HEK293 (cell line): ENCODE results near the gene REEP2.
A peak's percentile ranks its signal among the peaks of the same experiment; 100 is the strongest.

Source experiments
- CTCF ChIA-PET: fragments of 350-600 bp; formaldehyde crosslinking; extraction: SDS; loops from one replicate; lab custom pipeline; 2021; ENCODE audit warnings: antibody characterized with exemption; lab: Yijun Ruan, JAX
- POLR2A ChIA-PET: fragments of 300-600 bp; formaldehyde crosslinking; extraction: SDS; loops from one replicate; lab custom pipeline; 2020; ENCODE audit warnings: antibody characterized with exemption, inconsistent platforms; lab: Yijun Ruan, JAX
- H3K27ac ChIP-seq: fragments of 200-500 bp; sonication (Bioruptor generic); 2 replicates; pipeline ENCODE4 v1.5.1; 2014; ENCODE audit warnings: low read depth, low read length, control low read depth, inconsistent platforms; ENCODE audit errors: extremely low read depth
- H3K36me3 ChIP-seq, 2 experiments: fragments of 200-500 bp in 1 of 2; sonication (Bioruptor generic) in 1 of 2; 1 replicate in 1 of 2; 2 replicates in 1 of 2; pipeline ENCODE4 v1.5.1; 2014 to 2017; ENCODE audit warnings: inconsistent platforms in 2 of 2, low read length in 2 of 2; ENCODE audit not compliant: control insufficient read depth in 2 of 2, insufficient read depth in 1 of 2
- H3K4me1 ChIP-seq: fragments of 200-500 bp; sonication (Bioruptor generic); 2 replicates; pipeline ENCODE4 v1.5.1; 2014; ENCODE audit warnings: mild to moderate bottlenecking, low read length, inconsistent platforms; ENCODE audit not compliant: control insufficient read depth, insufficient read depth
- H3K4me3 ChIP-seq: 2 replicates; pipeline ENCODE4 v1.5.1; 2011; ENCODE audit warnings: low read depth, mild to moderate bottlenecking, control low read depth, low read length, moderate library complexity
- H3K9me3 ChIP-seq: fragments of 200-500 bp; sonication (Bioruptor generic); 2 replicates; pipeline ENCODE4 v1.5.1; 2014; ENCODE audit warnings: low read depth, low read length, inconsistent platforms; ENCODE audit not compliant: control insufficient read depth, insufficient read depth
- GFI1B ChIP-seq: fragments of 450-650 bp; formaldehyde crosslinking; IDR thresholded peaks from 2 replicates; pipeline ENCODE4 v1.5.1; 2016; ENCODE audit warnings: missing biosample characterization, missing genetic modification characterization
- GLI4 ChIP-seq: fragments of 450-650 bp; formaldehyde crosslinking; IDR thresholded peaks from 2 replicates; pipeline ENCODE4 v1.5.1; 2016; ENCODE audit warnings: missing biosample characterization, missing genetic modification characterization
- HIC1 ChIP-seq: fragments of 450-650 bp; formaldehyde crosslinking; IDR thresholded peaks from 2 replicates; pipeline ENCODE4 v1.5.1; 2016; ENCODE audit warnings: missing biosample characterization, missing genetic modification characterization
- PATZ1 ChIP-seq: fragments of 450-650 bp; formaldehyde crosslinking; IDR thresholded peaks from 2 replicates; pipeline ENCODE4 v1.5.1; 2016; ENCODE audit warnings: missing biosample characterization, missing genetic modification characterization
- PRDM1 ChIP-seq: fragments of 450-650 bp; formaldehyde crosslinking; IDR thresholded peaks from 2 replicates; pipeline ENCODE4; 2016; ENCODE audit warnings: missing biosample characterization, missing genetic modification characterization
- SALL2 ChIP-seq: fragments of 450-650 bp; formaldehyde crosslinking; IDR thresholded peaks from 2 replicates; pipeline ENCODE4 v1.5.0; 2017; ENCODE audit warnings: missing biosample characterization, mild to moderate bottlenecking, missing genetic modification characterization, borderline replicate concordance
- SCRT2 ChIP-seq: fragments of 450-650 bp; formaldehyde crosslinking; IDR thresholded peaks from 2 replicates; pipeline ENCODE4 v1.5.1; 2016; ENCODE audit warnings: missing biosample characterization, missing genetic modification characterization
- SP2 ChIP-seq: fragments of 450-650 bp; formaldehyde crosslinking; IDR thresholded peaks from 2 replicates; pipeline ENCODE4 v1.5.1; 2016; ENCODE audit warnings: missing biosample characterization, missing genetic modification characterization
- ZBTB17 ChIP-seq: fragments of 450-650 bp; formaldehyde crosslinking; IDR thresholded peaks from 2 replicates; pipeline ENCODE4 v1.5.1; 2016; ENCODE audit warnings: missing biosample characterization, missing genetic modification characterization
- ZBTB21 ChIP-seq: fragments of 450-650 bp; formaldehyde crosslinking; IDR thresholded peaks from 2 replicates; pipeline ENCODE4 v1.5.1; 2017; ENCODE audit warnings: missing biosample characterization, missing genetic modification characterization
- ZBTB49 ChIP-seq: fragments of 450-650 bp; formaldehyde crosslinking; IDR thresholded peaks from 2 replicates; pipeline ENCODE4 v1.5.1; 2016; ENCODE audit warnings: missing biosample characterization, missing genetic modification characterization, low read depth
- ZBTB8A ChIP-seq: fragments of 450-650 bp; formaldehyde crosslinking; IDR thresholded peaks from 2 replicates; pipeline ENCODE4 v1.5.1; 2016; ENCODE audit warnings: missing biosample characterization, missing genetic modification characterization
- ZNF138 ChIP-seq: fragments of 450-650 bp; formaldehyde crosslinking; IDR thresholded peaks from 2 replicates; pipeline ENCODE4 v1.5.1; 2016; ENCODE audit warnings: missing biosample characterization, missing genetic modification characterization, borderline replicate concordance
- ZNF175 ChIP-seq: fragments of 450-650 bp; formaldehyde crosslinking; IDR thresholded peaks from 2 replicates; pipeline ENCODE4 v1.5.1; 2016; ENCODE audit warnings: missing biosample characterization, missing genetic modification characterization
- ZNF239 ChIP-seq: fragments of 450-650 bp; formaldehyde crosslinking; IDR thresholded peaks from 2 replicates; pipeline ENCODE4 v1.5.1; 2016; ENCODE audit warnings: missing biosample characterization, missing genetic modification characterization
- ZNF280C ChIP-seq: fragments of 450-650 bp; formaldehyde crosslinking; IDR thresholded peaks from 2 replicates; pipeline ENCODE4 v1.5.1; 2016; ENCODE audit warnings: missing biosample characterization, missing genetic modification characterization
- ZNF391 ChIP-seq: fragments of 450-650 bp; formaldehyde crosslinking; IDR thresholded peaks from 2 replicates; pipeline ENCODE4 v1.5.1; 2016; ENCODE audit warnings: low read depth, missing biosample characterization, missing genetic modification characterization, borderline replicate concordance
- ZNF48 ChIP-seq: fragments of 450-650 bp; formaldehyde crosslinking; IDR thresholded peaks from 2 replicates; pipeline ENCODE4 v1.5.1; 2016; ENCODE audit warnings: missing biosample characterization, missing genetic modification characterization
- ZNF501 ChIP-seq: fragments of 450-650 bp; formaldehyde crosslinking; IDR thresholded peaks from 2 replicates; pipeline ENCODE4 v1.5.1; 2016; ENCODE audit warnings: missing biosample characterization, missing genetic modification characterization
- ZNF530 ChIP-seq: fragments of 450-650 bp; formaldehyde crosslinking; IDR thresholded peaks from 2 replicates; pipeline ENCODE4 v1.5.1; 2016; ENCODE audit warnings: low read depth, missing biosample characterization, missing genetic modification characterization
- ZNF585B ChIP-seq: fragments of 450-650 bp; formaldehyde crosslinking; IDR thresholded peaks from 2 replicates; pipeline ENCODE4 v1.5.1; 2016; ENCODE audit warnings: missing biosample characterization, missing genetic modification characterization
- ZNF600 ChIP-seq: fragments of 450-650 bp; formaldehyde crosslinking; IDR thresholded peaks from 2 replicates; pipeline ENCODE4 v1.5.1; 2016; ENCODE audit warnings: missing biosample characterization, missing genetic modification characterization
- ZNF610 ChIP-seq: fragments of 450-650 bp; formaldehyde crosslinking; IDR thresholded peaks from 2 replicates; pipeline ENCODE4 v1.5.1; 2016; ENCODE audit warnings: missing biosample characterization, missing genetic modification characterization, borderline replicate concordance
- ZNF791 ChIP-seq: fragments of 450-650 bp; formaldehyde crosslinking; IDR thresholded peaks from 2 replicates; pipeline ENCODE4 v1.5.1; 2016; ENCODE audit warnings: missing biosample characterization, missing genetic modification characterization
- ZNF843 ChIP-seq: fragments of 450-650 bp; formaldehyde crosslinking; IDR thresholded peaks from 2 replicates; pipeline ENCODE4 v1.5.1; 2016; ENCODE audit warnings: missing biosample characterization, missing genetic modification characterization
- ZSCAN4 ChIP-seq: fragments of 450-650 bp; formaldehyde crosslinking; IDR thresholded peaks from 2 replicates; pipeline ENCODE4 v1.5.1; 2017; ENCODE audit warnings: missing biosample characterization, missing genetic modification characterization

REEP2 gene

GRCh38 chr5:138464008-138464387 lies 25.1 kb downstream of the REEP2 start (continued):
- TF ChIP-seq ZBTB8A (tag by site-specific recombination) = peak; percentile 89

- ChIA-PET POLR2A (interaction anchor here (0.9 to 3.4 kb wide), 20 partner anchors 9 to 809 kb away, joined by 3 to 25 read pairs (median 5); partner anchors contain the start of genes CDC23, CDC25C, ETF1 and FAM53C), CTCF (interaction anchor here (0.5 to 6.4 kb wide), 18 partner anchors 9 to 325 kb away, joined by 3 to 57 read pairs (median 4); partner anchors contain the start of gene REEP2)
- peaks cover 0 to 8% of the 10 kb centered on the region in 2 experiments; a peak in 1 of 3 replicates for H3K36me3 ChIP-seq
- H3K27ac ChIP-seq = peak overlapping the region; percentile 94
- H3K9me3 ChIP-seq = no peaks in the 10 kb centered on the region
- peaks cover 4% of the 10 kb centered on the region; the same call in 1 of the 2 replicates for H3K4me1 ChIP-seq
- H3K4me3 ChIP-seq = peak overlapping the region; percentile 88
- TF ChIP-seq ZNF280C (tag by site-specific recombination) = no peak
- no peak for TF ChIP-seq ZNF138 (tag by site-specific recombination)
- TF ChIP-seq SCRT2 = peak; percentile 41; the same call in 1 of the 2 replicates
- TF ChIP-seq ZNF391 (tag by site-specific recombination) = no peak
- peak; percentile 83 for TF ChIP-seq ZNF600
- TF ChIP-seq ZNF501 (tag by site-specific recombination) = no peak
- TF ChIP-seq ZBTB49 (tag by site-specific recombination) = no peak
- TF ChIP-seq GLI4 = no peak
- TF ChIP-seq ZNF585B (tag by site-specific recombination) = no peak
- peak; percentile 93 for TF ChIP-seq SP2 (tag by site-specific recombination)
- TF ChIP-seq ZNF843 (tag by site-specific recombination) = no peak; the same call in 1 of the 2 replicates
- peak; percentile 99 for TF ChIP-seq PATZ1 (tag by site-specific recombination)
- TF ChIP-seq GFI1B = no peak
- peak; percentile 91 for TF ChIP-seq ZBTB17 (tag by site-specific recombination)
- TF ChIP-seq ZNF48 (tag by site-specific recombination) = no peak
- no peak for TF ChIP-seq ZNF175
- no peak for TF ChIP-seq ZNF791 (tag by site-specific recombination)
- TF ChIP-seq ZNF239 (tag by site-specific recombination) = no peak
- TF ChIP-seq ZNF610 (tag by site-specific recombination) = peak; percentile 85
- no peak for TF ChIP-seq ZSCAN4 (tag by site-specific recombination)
- TF ChIP-seq HIC1 = peak; percentile 96
- TF ChIP-seq SALL2 (tag by site-specific recombination) = no peak
- TF ChIP-seq PRDM1 = no peak
- TF ChIP-seq ZBTB21 (tag by site-specific recombination) = no peak
- TF ChIP-seq ZNF530 = no peak
Observed at GRCh38 chr5:138464388-138465260, 25.8 kb downstream of the REEP2 start.
